NB4 (cell line): Measurements from ENCODE around the gene WNT6.

Experiments used
- POLR2A ChIP-seq: IDR thresholded peaks from 2 replicates; pipeline ENCODE4 v1.6.1; 2011; ENCODE audit warnings: mild to moderate bottlenecking; ENCODE audit not compliant: insufficient read length; ENCODE audit errors: extremely low read depth
- TF ChIP-seq, protein P1 (sequence below): IDR thresholded peaks from one replicate; pipeline ENCODE4 v1.5.1; 2012; ENCODE audit warnings: low read depth, low read length
- TF ChIP-seq, protein P2 (sequence below): IDR thresholded peaks from 2 replicates; pipeline ENCODE4 v1.6.1; 2011; ENCODE audit warnings: low read depth, low read length

DNA sequence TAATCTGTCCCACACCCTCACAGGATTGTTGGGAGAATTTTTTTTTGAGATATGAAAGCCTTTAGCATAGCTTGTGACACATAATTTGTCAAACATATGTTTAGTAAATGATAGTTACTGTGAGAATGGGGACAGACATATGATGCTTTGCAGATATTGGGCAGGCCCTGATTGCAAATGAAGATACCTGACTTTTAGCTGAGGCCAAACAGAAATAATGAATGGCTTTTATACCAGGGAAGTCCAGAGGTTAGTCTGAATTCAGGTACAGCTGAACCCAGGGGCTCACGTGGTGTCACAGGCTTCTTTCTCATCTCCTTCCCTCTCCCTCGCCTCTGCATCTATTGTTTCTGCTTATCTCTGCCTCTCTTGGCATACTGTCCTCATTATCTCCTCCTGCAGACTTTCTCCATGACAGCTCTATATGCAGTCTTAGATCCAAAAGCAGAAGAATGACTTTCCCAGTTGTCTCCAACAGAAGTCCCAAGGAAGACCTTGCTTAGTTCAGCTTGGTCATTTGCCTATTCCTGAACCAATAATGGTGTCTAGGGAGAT is 16.2 kb downstream of the WNT6 start:
- TF ChIP-seq, protein P1, sequence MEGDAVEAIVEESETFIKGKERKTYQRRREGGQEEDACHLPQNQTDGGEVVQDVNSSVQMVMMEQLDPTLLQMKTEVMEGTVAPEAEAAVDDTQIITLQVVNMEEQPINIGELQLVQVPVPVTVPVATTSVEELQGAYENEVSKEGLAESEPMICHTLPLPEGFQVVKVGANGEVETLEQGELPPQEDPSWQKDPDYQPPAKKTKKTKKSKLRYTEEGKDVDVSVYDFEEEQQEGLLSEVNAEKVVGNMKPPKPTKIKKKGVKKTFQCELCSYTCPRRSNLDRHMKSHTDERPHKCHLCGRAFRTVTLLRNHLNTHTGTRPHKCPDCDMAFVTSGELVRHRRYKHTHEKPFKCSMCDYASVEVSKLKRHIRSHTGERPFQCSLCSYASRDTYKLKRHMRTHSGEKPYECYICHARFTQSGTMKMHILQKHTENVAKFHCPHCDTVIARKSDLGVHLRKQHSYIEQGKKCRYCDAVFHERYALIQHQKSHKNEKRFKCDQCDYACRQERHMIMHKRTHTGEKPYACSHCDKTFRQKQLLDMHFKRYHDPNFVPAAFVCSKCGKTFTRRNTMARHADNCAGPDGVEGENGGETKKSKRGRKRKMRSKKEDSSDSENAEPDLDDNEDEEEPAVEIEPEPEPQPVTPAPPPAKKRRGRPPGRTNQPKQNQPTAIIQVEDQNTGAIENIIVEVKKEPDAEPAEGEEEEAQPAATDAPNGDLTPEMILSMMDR = no peak
- TF ChIP-seq, protein P2, sequence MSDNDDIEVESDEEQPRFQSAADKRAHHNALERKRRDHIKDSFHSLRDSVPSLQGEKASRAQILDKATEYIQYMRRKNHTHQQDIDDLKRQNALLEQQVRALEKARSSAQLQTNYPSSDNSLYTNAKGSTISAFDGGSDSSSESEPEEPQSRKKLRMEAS = no peak
- no peak for TF ChIP-seq POLR2A
